Measurements from ENCODE around the gene SFXN4. TPM values are rescaled to one million over a fixed set of nuclear protein-coding genes. Genes with fewer than 3 reads are reported as not detected.

SFXN4 gene
- 10 to 100 TPM; 35.4 to 63.7 (median 54.4) TPM for polyA plus RNA-seq
- long read RNA-seq, donor 1, transcript SFXN4-201 (14 exons, 1,363 nt) = major isoform, 16 of 30 reads
- long read RNA-seq, donor 1, partial matches to known transcripts = 14 of 30 reads
- long read RNA-seq, donor 1, other reads (novel, unspliced or antisense) = 0 of 30 reads
- long read RNA-seq, donor 2, partial matches to known transcripts = 0 of 4 reads
- long read RNA-seq, donor 2, other reads (novel, unspliced or antisense) = 0 of 4 reads
- long read RNA-seq, donor 3, transcript SFXN4-201 (14 exons, 1,363 nt) = major isoform, 5 of 13 reads
- long read RNA-seq, donor 3, partial matches to known transcripts = 8 of 13 reads
- long read RNA-seq, donor 3, other reads (novel, unspliced or antisense) = 0 of 13 reads
- long read RNA-seq, donor 4 = 0 reads
- long read RNA-seq, donor 5, partial matches to known transcripts = 7 of 7 reads
- long read RNA-seq, donor 5, other reads (novel, unspliced or antisense) = 0 of 7 reads
- long read RNA-seq, donor 6, partial matches to known transcripts = 0 of 4 reads
- long read RNA-seq, donor 6, other reads (novel, unspliced or antisense) = 0 of 4 reads
- long read RNA-seq, donor 7 = 0 reads
- long read RNA-seq, donor 8, partial matches to known transcripts = 0 of 1 reads
- long read RNA-seq, donor 8, other reads (novel, unspliced or antisense) = 0 of 1 reads
- long read RNA-seq, donor 9, partial matches to known transcripts = 0 of 1 reads
- long read RNA-seq, donor 9, other reads (novel, unspliced or antisense) = 0 of 1 reads
- long read RNA-seq, donor 10, transcript SFXN4-201 (14 exons, 1,363 nt) = major isoform, 7 of 18 reads
- long read RNA-seq, donor 10, partial matches to known transcripts = 11 of 18 reads
- long read RNA-seq, donor 10, other reads (novel, unspliced or antisense) = 0 of 18 reads

- FAIRE-seq (no peak), DNase-seq (peak; percentile 83 to 93)
- 0 to 1% (median 1%) methylated on average over 70 to 90 of the region's 90 CpGs for WGBS, 3 donors
- peaks cover 0 to 6% (median 2%) of the 10 kb centered on the region in 3 donors for H3K4me1 ChIP-seq (ENCODE audit: control insufficient read depth in 3 of 3, insufficient read depth in 2 of 3, low read depth in 1 of 3, low read length in 2 of 3)
- H3K36me3 ChIP-seq (ENCODE audit: control insufficient read depth in 3 of 3, insufficient read depth in 2 of 3, low read depth in 1 of 3, low read length in 3 of 3) = peaks cover 3 to 43% (median 7%) of the 10 kb centered on the region in 3 donors
- peak within 1 kb of the TSS; percentile 78 to 96 (median 82) for H3K27ac ChIP-seq (ENCODE audit: low read depth in 1 of 3, low read length in 2 of 3)
- no peaks in the 10 kb centered on the region for H3K27me3 ChIP-seq (ENCODE audit: control insufficient read depth in 3 of 3, insufficient read depth in 3 of 3, low read length in 3 of 3)
- H3K4me3 ChIP-seq (ENCODE audit: low read depth in 1 of 3, low read length in 3 of 3) = peak within 1 kb of the TSS; percentile 59 to 89 (median 82)
- H3K9me3 ChIP-seq (ENCODE audit: control insufficient read depth in 2 of 2, insufficient read depth in 1 of 2, low read depth in 1 of 2, low read length in 1 of 2) = no peaks in the 10 kb centered on the region
Observed at GRCh38 chr10:119165171-119166117, at the start of gene SFXN4. Gene SFXN4, minus strand, starts transcription at chr10:119165714. Its CDS starts 67 bp downstream, at chr10:119165647.

- H3K27ac ChIP-seq (ENCODE audit: low read depth in 1 of 3, low read length in 2 of 3) = peak overlapping the region; percentile 29 to 77 (median 65)
- no peaks in the 10 kb centered on the region for H3K9me3 ChIP-seq (ENCODE audit: control insufficient read depth in 2 of 2, insufficient read depth in 1 of 2, low read depth in 1 of 2, low read length in 1 of 2)
- WGBS, 3 donors = 20 to 48% (median 29%) methylated on average over 12 of the region's 12 CpGs
- peaks cover 0 to 27% (median 17%) of the 10 kb centered on the region in 3 donors for H3K4me1 ChIP-seq (ENCODE audit: control insufficient read depth in 3 of 3, insufficient read depth in 2 of 3, low read depth in 1 of 3, low read length in 2 of 3)
- DNase-seq (no peak), FAIRE-seq (no peak)
- no peak overlapping the region for H3K4me3 ChIP-seq (ENCODE audit: low read depth in 1 of 3, low read length in 3 of 3)
- peaks cover 0 to 12% (median 0%) of the 10 kb centered on the region in 3 donors for H3K36me3 ChIP-seq (ENCODE audit: control insufficient read depth in 3 of 3, insufficient read depth in 2 of 3, low read depth in 1 of 3, low read length in 3 of 3)
- H3K27me3 ChIP-seq (ENCODE audit: control insufficient read depth in 3 of 3, insufficient read depth in 3 of 3, low read length in 3 of 3) = no peaks in the 10 kb centered on the region
Observed at GRCh38 chr10:119211625-119212441, 46.3 kb upstream of the SFXN4 start.

GRCh38 chr10:119211176-119211575, 45.7 kb upstream of the SFXN4 start:
- no peak for FAIRE-seq
- H3K4me3 ChIP-seq (ENCODE audit: low read depth in 1 of 3, low read length in 3 of 3) = no peak overlapping the region

GRCh38 chr10:119210633-119211032, 45.1 kb upstream of the SFXN4 start:
- Histone ChIP-seq H3K9me3 (ENCODE audit: control insufficient read depth in 2 of 2, insufficient read depth in 1 of 2, low read depth in 1 of 2, low read length in 1 of 2) (no peaks in the 10 kb centered on the region), H3K36me3 (ENCODE audit: control insufficient read depth in 3 of 3, insufficient read depth in 2 of 3, low read depth in 1 of 3, low read length in 3 of 3) (peaks cover 0 to 12% (median 0%) of the 10 kb centered on the region in 3 donors), H3K4me1 (ENCODE audit: control insufficient read depth in 3 of 3, insufficient read depth in 2 of 3, low read depth in 1 of 3, low read length in 2 of 3) (peaks cover 2 to 37% (median 17%) of the 10 kb centered on the region in 3 donors), H3K4me3 (ENCODE audit: low read depth in 1 of 3, low read length in 3 of 3) (no peak overlapping the region), H3K27me3 (ENCODE audit: control insufficient read depth in 3 of 3, insufficient read depth in 3 of 3, low read length in 3 of 3) (no peaks in the 10 kb centered on the region), H3K27ac (ENCODE audit: low read depth in 1 of 3, low read length in 2 of 3) (peak overlapping the region in 1 of 3 donors; percentile 29)
- 71 to 92% (median 89%) methylated on average over 2 of the region's 2 CpGs for WGBS, 3 donors
- DNase-seq = no peak
- no peak for FAIRE-seq

More at GRCh38 chr10:119211176-119211575, 45.7 kb upstream of the SFXN4 start:
- H3K27ac ChIP-seq (ENCODE audit: low read depth in 1 of 3, low read length in 2 of 3) = peak overlapping the region in 2 of 3 donors; percentile 29 to 77
- no peaks in the 10 kb centered on the region for H3K27me3 ChIP-seq (ENCODE audit: control insufficient read depth in 3 of 3, insufficient read depth in 3 of 3, low read length in 3 of 3)
- no peak for DNase-seq
- 69 to 81% (median 79%) methylated on average over 3 of the region's 3 CpGs for WGBS, 3 donors
- peaks cover 0 to 31% (median 17%) of the 10 kb centered on the region in 3 donors for H3K4me1 ChIP-seq (ENCODE audit: control insufficient read depth in 3 of 3, insufficient read depth in 2 of 3, low read depth in 1 of 3, low read length in 2 of 3)
- peaks cover 0 to 12% (median 0%) of the 10 kb centered on the region in 3 donors for H3K36me3 ChIP-seq (ENCODE audit: control insufficient read depth in 3 of 3, insufficient read depth in 2 of 3, low read depth in 1 of 3, low read length in 3 of 3)
- no peaks in the 10 kb centered on the region for H3K9me3 ChIP-seq (ENCODE audit: control insufficient read depth in 2 of 2, insufficient read depth in 1 of 2, low read depth in 1 of 2, low read length in 1 of 2)

- peaks cover 2 to 37% (median 12%) of the 10 kb centered on the region in 3 donors for H3K4me1 ChIP-seq (ENCODE audit: control insufficient read depth in 3 of 3, insufficient read depth in 2 of 3, low read depth in 1 of 3, low read length in 2 of 3)
- WGBS, 3 donors = 37 to 48% (median 45%) methylated on average over 9 of the region's 9 CpGs
- peaks cover 0 to 12% (median 0%) of the 10 kb centered on the region in 3 donors for H3K36me3 ChIP-seq (ENCODE audit: control insufficient read depth in 3 of 3, insufficient read depth in 2 of 3, low read depth in 1 of 3, low read length in 3 of 3)
- H3K27ac ChIP-seq (ENCODE audit: low read depth in 1 of 3, low read length in 2 of 3) = peak overlapping the region in 2 of 3 donors; percentile 76 to 89
- no peak for DNase-seq
- H3K9me3 ChIP-seq (ENCODE audit: control insufficient read depth in 2 of 2, insufficient read depth in 1 of 2, low read depth in 1 of 2, low read length in 1 of 2) = no peaks in the 10 kb centered on the region
- peak overlapping the region in 2 of 3 donors; percentile 78 to 87 for H3K4me3 ChIP-seq (ENCODE audit: low read depth in 1 of 3, low read length in 3 of 3)
- no peaks in the 10 kb centered on the region for H3K27me3 ChIP-seq (ENCODE audit: control insufficient read depth in 3 of 3, insufficient read depth in 3 of 3, low read length in 3 of 3)
- no peak for FAIRE-seq
Observed at GRCh38 chr10:119209736-119210355, 44.3 kb upstream of the SFXN4 start.

GRCh38 chr10:119209035-119209735, 43.7 kb upstream of the SFXN4 start:
- DNase-seq (peak; percentile 25 to 80), FAIRE-seq (no peak)
- Histone ChIP-seq H3K4me3 (ENCODE audit: low read depth in 1 of 3, low read length in 3 of 3) (peak overlapping the region in 2 of 3 donors; percentile 78 to 87), H3K9me3 (ENCODE audit: control insufficient read depth in 2 of 2, insufficient read depth in 1 of 2, low read depth in 1 of 2, low read length in 1 of 2) (no peaks in the 10 kb centered on the region), H3K27ac (ENCODE audit: low read depth in 1 of 3, low read length in 2 of 3) (peak overlapping the region in 2 of 3 donors; percentile 76 to 89), H3K36me3 (ENCODE audit: control insufficient read depth in 3 of 3, insufficient read depth in 2 of 3, low read depth in 1 of 3, low read length in 3 of 3) (peaks cover 0 to 7% (median 0%) of the 10 kb centered on the region in 3 donors), H3K4me1 (ENCODE audit: control insufficient read depth in 3 of 3, insufficient read depth in 2 of 3, low read depth in 1 of 3, low read length in 2 of 3) (peaks cover 2 to 37% (median 12%) of the 10 kb centered on the region in 3 donors), H3K27me3 (ENCODE audit: control insufficient read depth in 3 of 3, insufficient read depth in 3 of 3, low read length in 3 of 3) (no peaks in the 10 kb centered on the region)
- 13 to 33% (median 29%) methylated on average over 15 of the region's 15 CpGs for whole genome bisulfite sequencing, 3 donors

All from small intestine (tissue), 16 donors.